ENCODE measurements around the gene ANG. TPM values are rescaled to one million over a fixed set of nuclear protein-coding genes. Genes with fewer than 3 reads are reported as not detected.
"Not testable (repeated sequence)": the region's sequence is repeated elsewhere in the genome, so short reads cannot be mapped to it uniquely, and the experiment has no call there.

Gene ANG
- total RNA-seq, 4 donors from 2014 or later = 31.2 to 41.9 (median 39.5) TPM

GRCh38 chr14:20732477-20732876, 43.9 kb downstream of the ANG start:
- no peak for DNase-seq (ENCODE audit: low spot score in 2 of 2)
- H3K9me3 ChIP-seq = no peaks in the 10 kb centered on the region

GRCh38 chr14:20732979-20733635, 44.5 kb downstream of the ANG start:
- Histone ChIP-seq H3K9me3 (no peaks in the 10 kb centered on the region), H3K36me3 (no peaks in the 10 kb centered on the region), H3K4me1 (peaks cover 0 to 9% (median 0%) of the 10 kb centered on the region in 4 donors), H3K27me3 (no peaks in the 10 kb centered on the region), H3K27ac (peak overlapping the region in 1 of 4 donors; percentile 3), H3K4me3 (no peak overlapping the region)
- 62 to 69% methylated on average over 6 of the region's 6 CpGs for WGBS, 2 donors
- no peak for DNase-seq (ENCODE audit: low spot score in 2 of 2)
- TF ChIP-seq, protein P1, sequence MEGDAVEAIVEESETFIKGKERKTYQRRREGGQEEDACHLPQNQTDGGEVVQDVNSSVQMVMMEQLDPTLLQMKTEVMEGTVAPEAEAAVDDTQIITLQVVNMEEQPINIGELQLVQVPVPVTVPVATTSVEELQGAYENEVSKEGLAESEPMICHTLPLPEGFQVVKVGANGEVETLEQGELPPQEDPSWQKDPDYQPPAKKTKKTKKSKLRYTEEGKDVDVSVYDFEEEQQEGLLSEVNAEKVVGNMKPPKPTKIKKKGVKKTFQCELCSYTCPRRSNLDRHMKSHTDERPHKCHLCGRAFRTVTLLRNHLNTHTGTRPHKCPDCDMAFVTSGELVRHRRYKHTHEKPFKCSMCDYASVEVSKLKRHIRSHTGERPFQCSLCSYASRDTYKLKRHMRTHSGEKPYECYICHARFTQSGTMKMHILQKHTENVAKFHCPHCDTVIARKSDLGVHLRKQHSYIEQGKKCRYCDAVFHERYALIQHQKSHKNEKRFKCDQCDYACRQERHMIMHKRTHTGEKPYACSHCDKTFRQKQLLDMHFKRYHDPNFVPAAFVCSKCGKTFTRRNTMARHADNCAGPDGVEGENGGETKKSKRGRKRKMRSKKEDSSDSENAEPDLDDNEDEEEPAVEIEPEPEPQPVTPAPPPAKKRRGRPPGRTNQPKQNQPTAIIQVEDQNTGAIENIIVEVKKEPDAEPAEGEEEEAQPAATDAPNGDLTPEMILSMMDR (IDR thresholded peaks at IDR 0.05) = no peak
- no peak for TF ChIP-seq POLR2A (IDR thresholded peaks at IDR 0.05)
- TF ChIP-seq EP300 (IDR thresholded peaks at IDR 0.05) = peak in 1 of 2 donors; percentile 32

More at GRCh38 chr14:20732477-20732876, 43.9 kb downstream of the ANG start:
- no peak overlapping the region for H3K4me3 ChIP-seq
- H3K27ac ChIP-seq = peak overlapping the region in 1 of 4 donors; percentile 3
- no peaks in the 10 kb centered on the region for H3K27me3 ChIP-seq
- H3K4me1 ChIP-seq = peaks cover 0 to 9% (median 0%) of the 10 kb centered on the region in 4 donors
- TF ChIP-seq, protein P1 (IDR thresholded peaks at IDR 0.05) = no peak
- TF ChIP-seq POLR2A (IDR thresholded peaks at IDR 0.05) (no peak), EP300 (IDR thresholded peaks at IDR 0.05) (no peak)
- H3K36me3 ChIP-seq = no peaks in the 10 kb centered on the region
- 90 to 94% methylated on average over 5 of the region's 5 CpGs for WGBS, 2 donors

DNA sequence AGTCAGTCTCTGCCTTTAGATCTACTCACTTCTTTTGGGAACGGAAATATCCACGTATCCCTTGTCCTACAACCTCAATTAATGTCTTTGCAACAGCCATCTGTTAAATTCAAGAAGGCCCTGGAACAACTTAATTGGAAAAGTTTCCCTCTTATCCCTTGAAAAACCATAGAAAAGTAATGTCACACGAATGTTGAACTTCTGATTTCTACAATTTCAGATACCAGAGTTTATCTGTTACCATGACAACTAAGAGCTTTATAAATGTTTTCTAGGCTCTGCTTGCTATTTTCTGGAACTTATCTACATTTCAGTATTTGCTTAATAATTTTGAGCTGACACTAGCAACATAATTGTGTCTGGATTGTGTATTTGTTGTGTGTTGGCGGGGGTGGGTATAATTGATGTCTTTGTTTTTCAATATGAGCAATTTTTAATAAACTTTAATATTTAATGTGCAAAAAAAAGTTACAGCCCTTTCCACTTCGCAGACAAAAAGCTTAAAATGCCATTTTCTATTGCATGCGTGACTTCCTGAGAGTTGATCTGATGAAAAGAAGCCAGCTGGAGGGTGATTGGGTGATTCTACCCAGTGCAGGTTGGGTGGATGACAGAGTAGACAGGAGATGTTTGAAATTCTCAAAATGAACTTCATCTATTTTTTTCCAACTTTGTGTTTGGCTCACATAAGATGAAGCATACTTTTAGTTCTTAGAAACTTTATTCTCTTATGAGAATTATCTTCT, 45.3 kb downstream of the ANG start:
- WGBS, 2 donors = 39 to 49% methylated on average over 6 of the region's 6 CpGs
- Histone ChIP-seq H3K4me1 (peaks cover 0 to 9% (median 0%) of the 10 kb centered on the region in 4 donors), H3K9me3 (no peaks in the 10 kb centered on the region), H3K36me3 (no peaks in the 10 kb centered on the region), H3K4me3 (no peak overlapping the region), H3K27ac (peak overlapping the region in 1 of 4 donors; percentile 3), H3K27me3 (no peaks in the 10 kb centered on the region)
- DNase-seq (ENCODE audit: low spot score in 2 of 2) = no peak
- TF ChIP-seq EP300 (IDR thresholded peaks at IDR 0.05) = no peak
- TF ChIP-seq, protein P1 (IDR thresholded peaks at IDR 0.05) = no peak
- no peak for TF ChIP-seq POLR2A (IDR thresholded peaks at IDR 0.05)

- no peak for DNase-seq (ENCODE audit: low spot score in 2 of 2)
- Histone ChIP-seq H3K27ac (no peak overlapping the region), H3K27me3 (no peaks in the 10 kb centered on the region), H3K4me3 (no peak overlapping the region), H3K9me3 (no peaks in the 10 kb centered on the region), H3K4me1 (peaks cover 0 to 9% (median 0%) of the 10 kb centered on the region in 4 donors), H3K36me3 (no peaks in the 10 kb centered on the region)
- 45 to 46% methylated on average over 4 of the region's 4 CpGs for WGBS, 2 donors
- TF ChIP-seq POLR2A (IDR thresholded peaks at IDR 0.05) (no peak), EP300 (IDR thresholded peaks at IDR 0.05) (no peak)
- TF ChIP-seq, protein P1 (IDR thresholded peaks at IDR 0.05) = no peak
These were observed 45.9 kb downstream of the ANG start for GRCh38 chr14:20734430-20734806.

- H3K36me3 ChIP-seq; H3K27ac ChIP-seq; H3K4me3 ChIP-seq; H3K27me3 ChIP-seq; H3K4me1 ChIP-seq; H3K9me3 ChIP-seq; DNase-seq (ENCODE audit: low spot score in 2 of 2): not testable (repeated sequence)
- WGBS, 2 donors = 80 to 94% methylated on average over 7 of the region's 7 CpGs
These were observed 49.7 kb downstream of the ANG start for GRCh38 chr14:20738292-20738691.
